Esophagus muscularis mucosa (tissue), 4 donors: ENCODE data around the gene SLC4A2.

Experiments used
- EP300 ChIP-seq: sonication (generic); formaldehyde crosslinking; IDR thresholded peaks from one replicate; pipeline ENCODE4 v1.6.1; 2017; ENCODE audit warnings: antibody characterized with exemption
- POLR2A ChIP-seq: fragments of 450-650 bp; IDR thresholded peaks from one replicate; pipeline ENCODE4 v1.6.1; 2017; ENCODE audit warnings: antibody characterized with exemption, moderate library complexity, mild to moderate bottlenecking, low read depth
- TF ChIP-seq, protein P1 (sequence below), 3 experiments: fragments of 200-600 bp in 2 of 3; fragments of 450-650 bp in 1 of 3; sonication (generic) in 2 of 3; IDR thresholded peaks; one replicate each; pipeline ENCODE4 v1.5.1; 2017 to 2019; ENCODE audit warnings: antibody characterized with exemption in 3 of 3, mild to moderate bottlenecking in 2 of 3, moderate library complexity in 1 of 3

DNA sequence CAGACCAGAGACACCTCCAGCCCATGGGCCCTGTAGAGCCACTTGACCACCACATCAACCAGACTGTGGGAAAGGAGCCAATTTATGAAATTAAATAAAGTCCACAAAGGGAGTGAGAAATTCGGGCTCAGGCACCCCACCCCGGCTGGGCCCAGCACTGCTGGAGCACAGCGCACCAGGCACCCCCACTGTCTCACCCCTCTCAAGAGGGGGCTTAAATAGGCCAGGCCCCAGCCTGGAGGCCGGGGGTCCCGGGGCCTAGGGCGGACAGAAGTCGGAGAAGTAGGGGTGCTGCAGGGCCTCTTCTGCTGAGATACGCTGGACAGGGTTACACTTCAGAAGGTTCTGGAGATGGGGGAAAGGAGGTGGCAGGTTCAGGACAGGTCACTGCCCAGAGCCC is 5.6 kb upstream of the SLC4A2 start:
- TF ChIP-seq POLR2A (no peak), EP300 (no peak)
- TF ChIP-seq, protein P1, sequence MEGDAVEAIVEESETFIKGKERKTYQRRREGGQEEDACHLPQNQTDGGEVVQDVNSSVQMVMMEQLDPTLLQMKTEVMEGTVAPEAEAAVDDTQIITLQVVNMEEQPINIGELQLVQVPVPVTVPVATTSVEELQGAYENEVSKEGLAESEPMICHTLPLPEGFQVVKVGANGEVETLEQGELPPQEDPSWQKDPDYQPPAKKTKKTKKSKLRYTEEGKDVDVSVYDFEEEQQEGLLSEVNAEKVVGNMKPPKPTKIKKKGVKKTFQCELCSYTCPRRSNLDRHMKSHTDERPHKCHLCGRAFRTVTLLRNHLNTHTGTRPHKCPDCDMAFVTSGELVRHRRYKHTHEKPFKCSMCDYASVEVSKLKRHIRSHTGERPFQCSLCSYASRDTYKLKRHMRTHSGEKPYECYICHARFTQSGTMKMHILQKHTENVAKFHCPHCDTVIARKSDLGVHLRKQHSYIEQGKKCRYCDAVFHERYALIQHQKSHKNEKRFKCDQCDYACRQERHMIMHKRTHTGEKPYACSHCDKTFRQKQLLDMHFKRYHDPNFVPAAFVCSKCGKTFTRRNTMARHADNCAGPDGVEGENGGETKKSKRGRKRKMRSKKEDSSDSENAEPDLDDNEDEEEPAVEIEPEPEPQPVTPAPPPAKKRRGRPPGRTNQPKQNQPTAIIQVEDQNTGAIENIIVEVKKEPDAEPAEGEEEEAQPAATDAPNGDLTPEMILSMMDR (IDR thresholded peaks at IDR 0.05) = no peak
